ENCODE measurements around the gene QSOX2.

QSOX2 gene

GRCh38 chr9:136177224-136177623, 68.4 kb downstream of the QSOX2 start:
- no peak for DNase-seq

GRCh38 chr9:136175616-136176197, 69.9 kb downstream of the QSOX2 start:
- DNase-seq, result peak in 1 of 56 donors; percentile 8

GRCh38 chr9:136174779-136175615, 70.6 kb downstream of the QSOX2 start:
- no peak for DNase-seq

GRCh38 chr9:136173648-136174290, 71.8 kb downstream of the QSOX2 start:
- DNase-seq, result no peak

GRCh38 chr9:136172412-136173079, 73.1 kb downstream of the QSOX2 start:
- no peak for DNase-seq

- no peak for DNase-seq
Measured at GRCh38 chr9:136171801-136172411, 73.7 kb downstream of the QSOX2 start.

- no peak for DNase-seq
Measured at GRCh38 chr9:136171009-136171800, 74.4 kb downstream of the QSOX2 start.

- peak in 9 of 56 donors; percentile 3 to 49 (median 8) for DNase-seq
Measured at GRCh38 chr9:136170006-136170901, 75.4 kb downstream of the QSOX2 start.

GRCh38 chr9:136169495-136169894, 76.1 kb downstream of the QSOX2 start:
- no peak for DNase-seq

GRCh38 chr9:136163248-136163850, 82.3 kb downstream of the QSOX2 start:
- DNase-seq, result no peak

- no peak for DNase-seq
Measured at GRCh38 chr9:136160995-136161610, 84.5 kb downstream of the QSOX2 start.

- no peak for DNase-seq
Measured at GRCh38 chr9:136160381-136160841, 85.2 kb downstream of the QSOX2 start.

GRCh38 chr9:136159851-136160250, 85.8 kb downstream of the QSOX2 start:
- no peak for DNase-seq

- no peak for DNase-seq
Measured at GRCh38 chr9:136157477-136158265, 87.9 kb downstream of the QSOX2 start.
